Small intestine (tissue), 7 donors: Measurements from ENCODE around the gene PLEKHH1. TPM values are rescaled to one million over a fixed set of nuclear protein-coding genes. Genes with fewer than 3 reads are reported as not detected.

ENCODE experiments used
- DNase-seq, 2 donors: peaks; one replicate each; pipeline versions ENCODE4 v3.0.0 to v3.0.0-alpha.2; 2013
- FAIRE-seq: peaks from 2 replicates; lab custom pipeline; 2012; peaks lifted over from hg19 to GRCh38; lab: Jason Lieb, UNC
- H3K27ac ChIP-seq, 3 donors: one replicate each; pipeline ENCODE4 v1.5.1; 2013; ENCODE audit warnings: low read length in 2 of 3, mild to moderate bottlenecking in 2 of 3, control low read depth in 1 of 3, inconsistent platforms in 1 of 3, low read depth in 1 of 3, moderate library complexity in 1 of 3
- H3K27me3 ChIP-seq, 3 donors: one replicate each; pipeline ENCODE4 v1.6.1; 2013; ENCODE audit warnings: low read length in 3 of 3, inconsistent platforms in 1 of 3; ENCODE audit not compliant: control insufficient read depth in 3 of 3, insufficient read depth in 3 of 3
- H3K36me3 ChIP-seq, 3 donors: one replicate each; pipeline ENCODE4 v1.6.1; 2013; ENCODE audit warnings: low read length in 3 of 3, inconsistent platforms in 1 of 3, low read depth in 1 of 3, mild to moderate bottlenecking in 1 of 3, moderate library complexity in 1 of 3; ENCODE audit not compliant: control insufficient read depth in 3 of 3, insufficient read depth in 2 of 3
- H3K4me1 ChIP-seq, 3 donors: one replicate each; pipeline ENCODE4 v1.6.1; 2013; ENCODE audit warnings: low read length in 2 of 3, inconsistent platforms in 1 of 3, low read depth in 1 of 3, mild to moderate bottlenecking in 1 of 3, moderate library complexity in 1 of 3; ENCODE audit not compliant: control insufficient read depth in 3 of 3, insufficient read depth in 2 of 3
- H3K4me3 ChIP-seq, 3 donors: one replicate each; pipeline ENCODE4 v1.5.1; 2013; ENCODE audit warnings: low read length in 3 of 3, control low read depth in 1 of 3, inconsistent platforms in 1 of 3, low read depth in 1 of 3, mild to moderate bottlenecking in 1 of 3, moderate library complexity in 1 of 3
- H3K9me3 ChIP-seq, 2 donors: one replicate each; pipeline ENCODE4 v1.6.1; 2013; ENCODE audit warnings: low read depth in 1 of 2, low read length in 1 of 2; ENCODE audit not compliant: control insufficient read depth in 2 of 2, insufficient read depth in 1 of 2
- WGBS, 3 donors: extraction: QIAGEN DNeasy Blood & Tissue Kit; methylation state at CpG; one replicate each; pipeline ENCODE4 v1.1.7; 2013; 5-methylcytosine and 5-hydroxymethylcytosine counted together
- polyA plus RNA-seq, 4 donors: library from polyadenylated mRNA; stranded (reverse) in 3 of 4; unstranded in 1 of 4; fragments of 200-250 nt in 3 of 4; fragments of 120-200 nt in 1 of 4; gene quantifications; one replicate each; pipeline versions ENCODE4 v1.2.1 to v1.2.3, GENCODE V29; 2013
- donor health status: healthy with polysubstance abuse.
- donor health status: control.
- donor health status: control.
- donor health status: Bipolar disorder and iron deficiency.
- donor health status: healthy.

Gene PLEKHH1
- polyA plus RNA-seq, 4 donors, result 21.5 to 87.2 (median 47.5) TPM

DNA sequence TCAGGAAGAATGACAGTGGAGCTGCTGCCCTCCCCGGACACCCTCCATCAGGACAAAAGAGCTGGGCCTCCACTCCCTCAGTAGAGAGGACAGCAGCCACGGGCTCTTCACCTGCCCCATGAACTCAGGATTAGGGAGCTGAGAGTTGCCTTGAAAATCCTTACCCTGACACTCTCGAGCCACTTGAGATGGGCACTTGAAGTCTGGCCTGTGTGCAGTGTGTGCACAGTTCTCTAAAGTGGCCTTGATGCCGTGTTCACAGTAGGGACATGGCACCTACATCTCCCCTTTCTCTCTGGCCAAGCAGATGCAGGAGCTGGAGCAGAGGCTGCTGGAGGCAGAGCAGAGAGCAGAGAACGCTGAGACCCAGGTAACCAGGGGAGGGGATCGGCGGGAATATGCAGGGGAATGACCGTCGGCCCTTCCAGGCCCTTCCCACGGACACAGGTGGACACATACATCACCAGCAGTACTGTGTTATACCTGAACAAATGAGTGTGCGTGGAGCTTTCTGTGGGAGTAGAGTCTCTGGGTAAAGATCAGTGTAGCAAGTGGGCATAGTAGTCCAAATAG is 22.5 kb downstream of the PLEKHH1 start:
- Histone ChIP-seq H3K4me1 (peaks cover 0 to 5% (median 0%) of the 10 kb centered on the region in 3 donors), H3K27me3 (no peaks in the 10 kb centered on the region), H3K36me3 (peaks cover 0 to 75% (median 5%) of the 10 kb centered on the region in 3 donors), H3K27ac (no peak overlapping the region), H3K9me3 (no peaks in the 10 kb centered on the region), H3K4me3 (no peak overlapping the region)
- FAIRE-seq, result no peak
- WGBS, 3 donors, result 79 to 87% (median 86%) methylated on average over 11 of the region's 11 CpGs
- no peak for DNase-seq

DNA sequence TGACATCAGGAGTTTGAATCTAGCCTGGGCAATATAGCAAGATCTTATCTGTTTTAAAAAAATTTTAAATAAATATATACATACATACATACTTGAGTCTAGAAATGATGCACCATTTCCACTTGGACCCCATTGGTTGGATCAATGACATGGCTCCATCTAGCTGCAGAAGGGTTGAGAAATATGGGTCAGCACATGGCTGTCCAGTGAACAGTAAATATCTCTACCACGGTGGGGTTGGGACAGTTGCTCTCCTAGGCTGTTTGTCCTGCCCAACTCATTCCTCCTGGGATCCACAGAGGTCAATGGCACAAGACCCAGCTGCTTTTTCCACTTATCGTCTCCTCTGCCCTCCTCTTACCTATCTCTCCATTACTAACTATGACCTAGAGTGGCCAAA is 23.6 kb downstream of the PLEKHH1 start:
- Histone ChIP-seq H3K9me3 (no peaks in the 10 kb centered on the region), H3K4me1 (peaks cover 0 to 5% (median 0%) of the 10 kb centered on the region in 3 donors), H3K27me3 (no peaks in the 10 kb centered on the region), H3K36me3 (peaks cover 0 to 80% (median 5%) of the 10 kb centered on the region in 3 donors), H3K4me3 (no peak overlapping the region), H3K27ac (peak overlapping the region in 1 of 3 donors; percentile 64)
- no peak for DNase-seq
- FAIRE-seq, result no peak
- 69 to 83% (median 76%) methylated on average over 2 of the region's 2 CpGs for WGBS, 3 donors

DNA sequence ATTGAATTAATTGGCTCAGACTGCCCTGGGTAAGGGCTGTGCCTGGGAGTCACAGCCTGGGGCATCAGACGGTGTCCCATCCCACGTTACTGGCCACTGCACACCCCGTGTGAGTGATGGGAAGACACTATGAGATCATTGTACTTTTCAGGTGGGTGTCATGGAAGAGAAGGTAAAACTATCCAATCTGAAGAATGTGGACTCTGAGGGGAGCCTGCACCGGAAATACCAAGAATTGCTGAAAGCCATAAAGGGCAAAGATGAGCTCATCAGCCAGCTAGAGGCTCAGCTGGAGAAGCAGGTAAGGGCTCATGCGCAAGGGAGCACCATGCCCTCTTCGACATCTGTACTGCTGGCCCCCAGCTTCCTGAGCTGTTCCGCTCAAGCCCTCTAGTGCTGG is 24.0 kb downstream of the PLEKHH1 start:
- FAIRE-seq (no peak), DNase-seq (peak in 1 of 2 donors; percentile 75)
- Histone ChIP-seq H3K36me3 (peaks cover 0 to 80% (median 8%) of the 10 kb centered on the region in 3 donors), H3K4me3 (no peak overlapping the region), H3K4me1 (peaks cover 0 to 5% (median 0%) of the 10 kb centered on the region in 3 donors), H3K27me3 (no peaks in the 10 kb centered on the region), H3K27ac (peak overlapping the region in 1 of 3 donors; percentile 64), H3K9me3 (no peaks in the 10 kb centered on the region)
- 85 to 87% (median 86%) methylated on average over 7 of the region's 7 CpGs for WGBS, 3 donors

DNA sequence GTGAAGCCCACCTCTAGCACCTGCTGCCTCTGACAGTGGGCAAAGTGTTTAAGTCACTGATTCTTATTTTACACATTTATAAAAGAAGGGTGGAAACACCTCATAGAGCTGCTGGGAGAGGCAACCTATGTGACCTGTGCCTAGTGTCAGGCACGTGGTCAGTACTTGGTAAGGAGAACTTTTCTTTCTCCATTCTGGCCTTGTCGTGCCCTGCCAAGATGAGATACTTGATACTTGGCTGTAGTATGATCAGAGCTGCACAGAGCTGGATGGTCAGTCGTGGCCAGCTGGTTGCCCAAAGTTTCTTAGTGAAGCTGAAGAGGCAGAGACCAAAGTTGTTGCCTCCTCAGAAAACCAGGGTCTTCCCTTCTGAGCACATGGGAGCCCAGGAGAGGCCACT is 24.6 kb downstream of the PLEKHH1 start:
- WGBS, 3 donors, result 80 to 89% (median 88%) methylated on average over 3 of the region's 3 CpGs
- Histone ChIP-seq H3K9me3 (no peaks in the 10 kb centered on the region), H3K27me3 (no peaks in the 10 kb centered on the region), H3K36me3 (peaks cover 0 to 84% (median 9%) of the 10 kb centered on the region in 3 donors), H3K4me1 (peaks cover 0 to 5% (median 0%) of the 10 kb centered on the region in 3 donors), H3K4me3 (no peak overlapping the region), H3K27ac (peak overlapping the region in 1 of 3 donors; percentile 40)
- FAIRE-seq (no peak), DNase-seq (no peak)

DNA sequence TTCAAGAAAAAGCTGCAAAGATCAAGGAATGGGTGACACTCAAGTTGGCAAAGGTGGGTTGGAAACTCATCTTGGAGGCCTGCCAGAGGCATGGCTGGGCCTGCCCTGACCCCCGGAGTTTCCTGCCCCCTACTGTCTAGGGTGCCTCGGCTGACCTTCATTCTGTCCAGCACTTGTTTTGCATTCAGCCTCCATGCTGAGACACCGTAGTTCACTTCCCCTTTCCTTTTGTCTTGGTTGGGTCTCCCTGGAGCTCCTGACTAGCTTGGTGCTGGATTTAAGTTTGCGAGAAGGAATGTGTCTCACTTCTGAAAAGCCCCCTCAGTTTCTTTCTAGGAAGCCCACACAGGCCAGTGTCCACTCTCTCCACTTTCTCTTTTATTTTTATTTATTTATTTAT is 26.5 kb downstream of the PLEKHH1 start:
- no peaks in the 10 kb centered on the region for H3K9me3 ChIP-seq
- peaks cover 0 to 87% (median 11%) of the 10 kb centered on the region in 3 donors for H3K36me3 ChIP-seq
- H3K4me3 ChIP-seq, result no peak overlapping the region
- peaks cover 0 to 5% (median 0%) of the 10 kb centered on the region in 3 donors for H3K4me1 ChIP-seq
- WGBS, 3 donors, result 55 to 62% (median 59%) methylated on average over 4 of the region's 4 CpGs
- no peak overlapping the region for H3K27ac ChIP-seq
- H3K27me3 ChIP-seq, result no peaks in the 10 kb centered on the region
- DNase-seq, result no peak
- FAIRE-seq, result no peak

DNA sequence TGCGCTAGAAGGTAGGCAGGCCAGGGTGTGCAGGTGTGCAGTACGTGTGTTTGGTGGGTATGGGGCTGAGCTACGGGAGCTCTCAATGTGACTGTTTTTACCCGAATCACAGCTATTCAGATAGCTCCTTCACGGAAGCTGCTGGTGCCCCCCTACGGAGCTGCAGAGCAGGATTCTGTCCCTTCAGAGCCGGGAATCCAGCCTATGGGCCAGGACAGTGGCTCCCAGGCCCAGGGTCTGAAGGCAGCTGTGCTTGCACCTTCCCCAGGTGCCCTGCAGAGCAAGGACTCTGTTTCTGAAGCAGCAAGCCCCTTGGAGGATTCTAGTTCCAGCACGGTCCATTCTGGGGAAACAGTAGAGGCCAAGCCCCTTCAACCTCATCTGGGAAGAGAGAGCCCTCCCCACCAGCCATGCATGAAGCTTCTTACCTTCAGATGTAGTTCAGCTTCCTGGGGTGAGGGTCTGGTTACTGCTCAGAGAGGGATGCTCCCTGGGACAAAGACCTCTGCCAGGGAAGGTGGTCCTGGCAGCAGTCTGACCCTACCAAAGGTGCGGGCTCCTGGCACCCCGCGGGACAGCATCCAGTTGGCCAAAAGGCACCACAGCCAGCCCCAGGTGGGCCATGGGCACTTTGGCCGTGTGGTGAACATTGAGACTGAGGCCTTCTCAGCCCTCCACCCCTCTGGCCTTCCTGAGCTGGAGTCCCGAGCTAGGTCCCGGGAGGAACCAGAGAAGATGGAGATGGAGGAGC is 29.1 kb downstream of the PLEKHH1 start:
- H3K4me3 ChIP-seq, result no peak overlapping the region
- peaks cover 0 to 86% (median 6%) of the 10 kb centered on the region in 3 donors for H3K36me3 ChIP-seq
- H3K4me1 ChIP-seq, result peaks cover 0 to 5% (median 0%) of the 10 kb centered on the region in 3 donors
- no peak overlapping the region for H3K27ac ChIP-seq
- 91 to 92% (median 92%) methylated on average over 14 of the region's 14 CpGs for WGBS, 3 donors
- H3K27me3 ChIP-seq, result no peaks in the 10 kb centered on the region
- DNase-seq (no peak), FAIRE-seq (no peak)
- H3K9me3 ChIP-seq, result no peaks in the 10 kb centered on the region

DNA sequence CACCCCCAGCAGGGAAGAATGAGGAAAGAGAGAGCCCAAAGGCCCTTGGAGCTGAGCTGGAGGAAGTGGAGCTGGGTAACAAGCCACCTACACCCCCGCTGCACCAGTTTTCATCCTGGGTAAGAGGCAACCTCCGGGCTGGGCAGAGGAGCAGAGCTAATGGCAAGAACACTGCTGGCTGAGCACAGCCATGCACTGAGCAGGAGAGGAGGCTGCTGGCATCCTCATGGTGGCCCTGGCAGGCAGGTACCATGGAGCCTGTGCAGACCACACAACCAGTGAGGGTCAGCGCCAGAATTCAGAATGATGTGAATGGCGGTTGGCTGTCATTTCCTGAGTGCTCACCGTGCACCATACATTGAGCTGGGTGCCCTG is 29.7 kb downstream of the PLEKHH1 start:
- Histone ChIP-seq H3K4me1 (peaks cover 0 to under 1% (median 0%) of the 10 kb centered on the region in 3 donors), H3K4me3 (no peak overlapping the region), H3K27me3 (no peaks in the 10 kb centered on the region), H3K36me3 (peaks cover 0 to 85% (median 6%) of the 10 kb centered on the region in 3 donors), H3K9me3 (no peaks in the 10 kb centered on the region), H3K27ac (no peak overlapping the region)
- 94 to 96% (median 95%) methylated on average over 5 of the region's 5 CpGs for WGBS, 3 donors
- FAIRE-seq, result no peak
- no peak for DNase-seq

DNA sequence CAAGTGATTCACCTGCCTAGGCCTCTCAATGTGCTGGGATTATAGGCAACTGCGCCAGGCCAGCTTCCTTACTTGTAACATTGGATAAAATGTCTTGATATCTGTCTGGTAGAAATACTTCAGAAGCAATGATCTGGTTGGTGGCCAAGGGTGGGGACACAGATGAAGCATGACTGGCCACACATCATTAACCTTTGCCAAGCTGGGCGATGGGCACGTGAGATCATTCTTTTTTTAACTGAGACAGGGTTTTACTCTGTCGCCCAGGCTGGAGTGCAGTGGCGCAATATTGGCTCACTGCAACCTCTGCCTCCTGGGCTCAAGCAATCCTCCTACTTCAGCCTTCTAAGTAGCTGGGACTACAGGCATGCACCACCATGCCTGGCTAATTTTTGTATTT is 31.1 kb downstream of the PLEKHH1 start:
- DNase-seq (no peak), FAIRE-seq (no peak)
- H3K27me3 ChIP-seq, result no peaks in the 10 kb centered on the region
- WGBS, 3 donors, result 86 to 93% (median 87%) methylated on average over 5 of the region's 5 CpGs
- no peaks in the 10 kb centered on the region for H3K9me3 ChIP-seq
- no peak overlapping the region for H3K4me3 ChIP-seq
- no peak overlapping the region for H3K27ac ChIP-seq
- H3K36me3 ChIP-seq, result peaks cover 0 to 87% (median 6%) of the 10 kb centered on the region in 3 donors
- no peaks in the 10 kb centered on the region for H3K4me1 ChIP-seq
